CD8-positive, alpha-beta memory T cell (primary cell): ENCODE results near the gene TUBB2A. TPM values are rescaled to one million over a fixed set of nuclear protein-coding genes. Genes with fewer than 3 reads are reported as not detected.
"Not testable (repeated sequence)": the region's sequence is repeated elsewhere in the genome, so short reads cannot be mapped to it uniquely, and the experiment has no call there.

Source experiments
- CTCF ChIA-PET: fragments of 350-600 bp; sonication (Branson Sonifier 250); formaldehyde crosslinking; loops from one replicate; lab custom pipeline; 2021; ENCODE audit warnings: antibody characterized with exemption; lab: Charles Lee
- POLR2A ChIA-PET: fragments of 350-600 bp; sonication (Branson Sonifier 250); formaldehyde crosslinking; loops from one replicate; lab custom pipeline; 2021; ENCODE audit warnings: antibody characterized with exemption; lab: Charles Lee
- DNase-seq, 5 donors: peaks; one replicate each; pipeline versions ENCODE4 v3.0.0 to v3.0.0-alpha.2; 2020 to 2022; ENCODE audit warnings: mixed read lengths in 1 of 5
- H3K27ac ChIP-seq: one replicate; pipeline ENCODE4 v1.7.0; 2013; ENCODE audit warnings: low read depth, mild to moderate bottlenecking, low read length, moderate library complexity
- H3K27me3 ChIP-seq: 2 replicates; pipeline ENCODE4 v1.7.0; 2013; ENCODE audit warnings: low read length, mild to moderate bottlenecking; ENCODE audit not compliant: insufficient read depth, poor library complexity, severe bottlenecking
- H3K36me3 ChIP-seq: 2 replicates; pipeline ENCODE4 v1.7.0; 2013; ENCODE audit warnings: mild to moderate bottlenecking, low read length, moderate library complexity; ENCODE audit not compliant: insufficient read depth
- H3K4me1 ChIP-seq: 2 replicates; pipeline ENCODE4 v1.7.0; 2013; ENCODE audit warnings: mild to moderate bottlenecking, low read length, moderate library complexity; ENCODE audit not compliant: insufficient read depth
- H3K4me3 ChIP-seq: 2 replicates; pipeline ENCODE4 v1.7.0; 2013; ENCODE audit warnings: mild to moderate bottlenecking, low read length
- H3K9me3 ChIP-seq: 2 replicates; pipeline ENCODE4 v1.7.0; 2013; ENCODE audit warnings: mild to moderate bottlenecking, low read length
- H3K27ac Mint-ChIP-seq, 8 donors: one replicate each; pipeline ENCODE4 v1.8.0; 2020 to 2021; ENCODE audit warnings: mixed read lengths in 8 of 8, mild to moderate bottlenecking in 6 of 8, inconsistent platforms in 3 of 8, moderate library complexity in 3 of 8
- H3K27me3 Mint-ChIP-seq, 2 donors: one replicate each; pipeline ENCODE4 v1.8.0; 2020 to 2021; ENCODE audit warnings: mixed read lengths in 2 of 2, mild to moderate bottlenecking in 1 of 2, moderate library complexity in 1 of 2
- H3K36me3 Mint-ChIP-seq, 3 donors: one replicate each; pipeline ENCODE4 v1.8.0; 2020 to 2021; ENCODE audit warnings: mixed read lengths in 3 of 3, inconsistent platforms in 1 of 3, mild to moderate bottlenecking in 1 of 3
- H3K4me1 Mint-ChIP-seq, 3 donors: one replicate each; pipeline ENCODE4 v1.8.0; 2020 to 2021; ENCODE audit warnings: mixed read lengths in 3 of 3, inconsistent platforms in 1 of 3, mild to moderate bottlenecking in 1 of 3
- H3K4me3 Mint-ChIP-seq, 7 donors: one replicate each; pipeline ENCODE4 v1.8.0; 2020 to 2021; ENCODE audit warnings: mixed read lengths in 7 of 7, mild to moderate bottlenecking in 6 of 7, moderate library complexity in 4 of 7, inconsistent platforms in 2 of 7
- H3K9me3 Mint-ChIP-seq, 5 donors: one replicate each; pipeline ENCODE4 v1.8.0; 2020 to 2022; ENCODE audit warnings: mixed read lengths in 5 of 5, mild to moderate bottlenecking in 3 of 5, moderate library complexity in 2 of 5, inconsistent platforms in 1 of 5
- polyA plus RNA-seq: library from polyadenylated mRNA; unstranded; fragments of 300-500 nt; fragmentation: Illumina TruSeq; gene quantifications from one replicate; pipeline ENCODE4 v1.2.3, GENCODE V29; 2021
- total RNA-seq, 2 experiments: library from RNA; stranded (reverse); gene quantifications; one replicate each; pipeline ENCODE4 v1.2.3, GENCODE V29; 2021

Gene TUBB2A
- total and polyA plus RNA-seq, 3 experiments from 2014 or later = 3.5 to 7.3 (median 3.9) TPM

GRCh38 chr6:3199382-3199781, 42.0 kb upstream of the TUBB2A start:
- H3K4me3 Mint-ChIP-seq = no peak overlapping the region

GRCh38 chr6:3197734-3198133, 40.4 kb upstream of the TUBB2A start:
- H3K4me1 ChIP-seq, H3K27me3 ChIP-seq, H3K27ac Mint-ChIP-seq, H3K4me3 ChIP-seq, H3K27ac ChIP-seq, CTCF ChIA-PET, H3K9me3 ChIP-seq, H3K36me3 ChIP-seq, H3K9me3 Mint-ChIP-seq, H3K36me3 Mint-ChIP-seq, DNase-seq, POLR2A ChIA-PET, H3K4me3 Mint-ChIP-seq, H3K4me1 Mint-ChIP-seq: not testable (repeated sequence)
- H3K27me3 Mint-ChIP-seq = peaks cover 1 to 16% of the 10 kb centered on the region in 2 donors

More at GRCh38 chr6:3199382-3199781, 42.0 kb upstream of the TUBB2A start:
- DNase-seq = no peak
- Mint-ChIP-seq H3K36me3 (peaks cover 0 to 8% (median 0%) of the 10 kb centered on the region in 3 donors), H3K4me1 (no peaks in the 10 kb centered on the region), H3K27me3 (peaks cover 8 to 27% of the 10 kb centered on the region in 2 donors), H3K9me3 (peaks cover 4 to 10% (median 7%) of the 10 kb centered on the region in 5 donors), H3K27ac (no peak overlapping the region)
- Histone ChIP-seq H3K4me3 (no peak overlapping the region), H3K4me1 (no peaks in the 10 kb centered on the region), H3K27ac (no peak overlapping the region), H3K9me3 (no peaks in the 10 kb centered on the region), H3K36me3 (no peaks in the 10 kb centered on the region), H3K27me3 (no peaks in the 10 kb centered on the region)
- POLR2A ChIA-PET = interaction anchor here (0.7 kb wide), 1 partner anchor 10 kb away, joined by 3 read pairs; no protein-coding TSS in a partner anchor
- CTCF ChIA-PET = no interaction called here

GRCh38 chr6:3196770-3197169, 39.4 kb upstream of the TUBB2A start:
- Mint-ChIP-seq H3K27me3 (peaks cover 0 to 17% of the 10 kb centered on the region in 2 donors), H3K4me1 (no peaks in the 10 kb centered on the region), H3K4me3 (no peak overlapping the region), H3K36me3 (no peaks in the 10 kb centered on the region), H3K9me3 (peaks cover 0 to 5% (median 2%) of the 10 kb centered on the region in 5 donors), H3K27ac (no peak overlapping the region)
- Histone ChIP-seq H3K36me3 (no peaks in the 10 kb centered on the region), H3K4me3 (no peak overlapping the region), H3K27ac (no peak overlapping the region), H3K4me1 (no peaks in the 10 kb centered on the region), H3K27me3 (no peaks in the 10 kb centered on the region), H3K9me3 (no peaks in the 10 kb centered on the region)
- ChIA-PET POLR2A (no interaction called here), CTCF (no interaction called here)
- DNase-seq = no peak

GRCh38 chr6:3195695-3196497, 38.6 kb upstream of the TUBB2A start:
- peaks cover 0 to 5% (median 2%) of the 10 kb centered on the region in 5 donors for H3K9me3 Mint-ChIP-seq
- H3K4me3 Mint-ChIP-seq = no peak overlapping the region
- CTCF ChIA-PET = no interaction called here

DNA sequence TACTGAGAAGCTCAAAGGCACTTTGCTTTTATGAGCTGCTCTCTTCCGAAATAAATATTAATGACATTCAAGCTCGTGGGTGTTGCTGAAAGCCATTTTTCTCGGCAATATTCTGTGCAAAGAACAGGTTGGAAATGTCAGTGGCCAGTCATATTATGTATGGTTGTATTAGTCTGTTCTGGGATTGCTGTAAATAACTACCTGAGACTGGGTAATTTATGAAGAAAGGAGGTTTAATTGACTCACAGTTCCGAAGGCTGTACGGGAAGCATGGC, 38.0 kb upstream of the TUBB2A start:
- CTCF ChIA-PET = no interaction called here
- Histone ChIP-seq H3K4me1 (no peaks in the 10 kb centered on the region), H3K9me3 (no peaks in the 10 kb centered on the region), H3K27ac (peak overlapping the region; percentile 29), H3K4me3 (no peak overlapping the region), H3K27me3 (no peaks in the 10 kb centered on the region), H3K36me3 (no peaks in the 10 kb centered on the region)
- Mint-ChIP-seq H3K4me1 (no peaks in the 10 kb centered on the region), H3K27me3 (peaks cover 5 to 17% of the 10 kb centered on the region in 2 donors), H3K36me3 (no peaks in the 10 kb centered on the region), H3K4me3 (no peak overlapping the region), H3K9me3 (peaks cover 0 to 5% (median 2%) of the 10 kb centered on the region in 5 donors), H3K27ac (no peak overlapping the region)
- DNase-seq = no peak
- POLR2A ChIA-PET = no interaction called here

More at GRCh38 chr6:3195695-3196497, 38.6 kb upstream of the TUBB2A start:
- POLR2A ChIA-PET = no interaction called here
- DNase-seq = no peak
- no peak overlapping the region for H3K27ac Mint-ChIP-seq
- Histone ChIP-seq H3K36me3 (no peaks in the 10 kb centered on the region), H3K9me3 (no peaks in the 10 kb centered on the region), H3K4me3 (no peak overlapping the region), H3K27me3 (no peaks in the 10 kb centered on the region), H3K4me1 (no peaks in the 10 kb centered on the region), H3K27ac (peak overlapping the region; percentile 29)
- H3K36me3 Mint-ChIP-seq = no peaks in the 10 kb centered on the region
- H3K27me3 Mint-ChIP-seq = peaks cover 4 to 20% of the 10 kb centered on the region in 2 donors
- H3K4me1 Mint-ChIP-seq = no peaks in the 10 kb centered on the region

GRCh38 chr6:3194535-3195419, 37.4 kb upstream of the TUBB2A start:
- ChIA-PET POLR2A (no interaction called here), CTCF (interaction anchor here (1.3 kb wide), 1 partner anchor 9 kb away, joined by 3 read pairs; no protein-coding TSS in a partner anchor)
- Histone ChIP-seq H3K9me3 (no peaks in the 10 kb centered on the region), H3K27me3 (no peaks in the 10 kb centered on the region), H3K36me3 (no peaks in the 10 kb centered on the region), H3K4me1 (no peaks in the 10 kb centered on the region), H3K27ac (peak overlapping the region; percentile 29), H3K4me3 (no peak overlapping the region)
- Mint-ChIP-seq H3K4me1 (no peaks in the 10 kb centered on the region), H3K27me3 (peaks cover 5 to 17% of the 10 kb centered on the region in 2 donors), H3K9me3 (peaks cover 0 to 5% (median 2%) of the 10 kb centered on the region in 5 donors), H3K4me3 (no peak overlapping the region), H3K36me3 (no peaks in the 10 kb centered on the region), H3K27ac (no peak overlapping the region)
- DNase-seq = no peak

- Mint-ChIP-seq H3K4me1 (no peaks in the 10 kb centered on the region), H3K36me3 (no peaks in the 10 kb centered on the region), H3K4me3 (no peak overlapping the region), H3K27me3 (peaks cover 9 to 17% of the 10 kb centered on the region in 2 donors), H3K9me3 (no peaks in the 10 kb centered on the region), H3K27ac (no peak overlapping the region)
- Histone ChIP-seq H3K4me1 (no peaks in the 10 kb centered on the region), H3K9me3 (no peaks in the 10 kb centered on the region), H3K36me3 (no peaks in the 10 kb centered on the region), H3K4me3 (no peak overlapping the region), H3K27me3 (no peaks in the 10 kb centered on the region), H3K27ac (no peak overlapping the region)
- CTCF ChIA-PET = interaction anchor here (1.3 kb wide), 1 partner anchor 11 kb away, joined by 3 read pairs; no protein-coding TSS in a partner anchor
- DNase-seq = no peak
- POLR2A ChIA-PET = no interaction called here
Measured at GRCh38 chr6:3193102-3193849, 35.9 kb upstream of the TUBB2A start.
